ENCODE measurements around the gene NDOR1.

DNA sequence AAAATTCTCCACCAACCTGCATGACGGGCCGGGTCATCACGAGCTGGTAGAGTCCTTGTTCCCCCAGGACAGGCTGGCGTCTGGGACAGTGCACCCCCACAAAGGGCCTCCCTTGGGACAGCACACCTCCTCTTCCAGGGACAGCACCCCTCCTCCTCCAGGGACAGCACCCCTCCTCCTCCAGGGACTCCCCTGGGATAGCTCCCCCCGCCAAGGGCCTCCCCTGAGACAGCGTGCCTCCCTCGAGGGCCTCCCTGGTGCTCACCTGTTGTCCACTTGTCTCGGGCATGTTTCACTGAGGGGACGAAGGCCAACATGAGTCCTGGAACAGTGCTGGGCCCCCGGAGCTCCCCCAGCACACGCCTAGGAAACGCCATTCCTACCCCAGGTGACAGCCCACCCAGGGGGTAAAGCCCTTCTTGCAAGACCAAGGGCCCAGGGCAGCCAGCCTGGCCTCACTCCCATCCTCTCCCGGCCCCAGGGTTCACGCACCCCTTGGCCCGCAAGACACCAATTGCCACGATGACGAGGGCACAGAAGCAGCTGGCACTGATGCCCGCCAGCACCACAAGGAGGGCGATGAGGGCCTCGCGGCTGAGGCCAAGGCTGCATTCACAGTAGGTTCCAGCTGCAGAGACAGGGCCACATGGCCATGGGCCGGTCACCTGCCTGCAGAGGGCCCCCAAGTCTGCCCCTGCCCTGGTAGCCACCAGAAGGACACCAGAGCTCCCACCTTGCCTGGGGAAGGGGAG, 34.2 kb upstream of the NDOR1 start:
- TF ChIP-seq CTCF (IDR thresholded peaks at IDR 0.05; ENCODE audit: insufficient read depth, low read length, poor library complexity, severe bottlenecking) = no peak
- TF ChIP-seq EZH2phosphoT487 (conservative IDR thresholded peaks at IDR 0.05; ENCODE audit: low read length) = no peak

All from SU-DHL-6 (cell line).